SK-N-SH (cell line): ENCODE measurements around the gene PIK3R2. TPM values are rescaled to one million over a fixed set of nuclear protein-coding genes. Genes with fewer than 3 reads are reported as not detected.
"Not testable (repeated sequence)": the region's sequence is repeated elsewhere in the genome, so short reads cannot be mapped to it uniquely, and the experiment has no call there.

ENCODE experiments used
- CTCF ChIA-PET: fragments of 300-600, 350-600 bp; formaldehyde crosslinking; extraction: SDS; loops from one replicate; lab custom pipeline; 2021; lab: Yijun Ruan, JAX
- POLR2A ChIA-PET: fragments of 350-600 bp; sonication (Branson Sonifier 250); formaldehyde crosslinking; extraction: SDS; loops from one replicate; lab custom pipeline; 2020; ENCODE audit warnings: antibody characterized with exemption, inconsistent platforms; lab: Yijun Ruan, JAX
- DNase-seq: peaks from one replicate; pipeline ENCODE4 v3.0.0; 2012
- H2AFZ ChIP-seq: fragments of 200-600 bp; sonication (generic); 2 replicates; pipeline ENCODE4 v1.8.1; 2016; ENCODE audit warnings: antibody characterized with exemption, mild to moderate bottlenecking, low read depth
- H3F3A ChIP-seq: fragments of 200-600 bp; sonication (generic); replicated peaks from 2 replicates; pipeline ENCODE3; 2016; ENCODE audit warnings: antibody characterized with exemption, mild to moderate bottlenecking; ENCODE audit not compliant: insufficient read depth
- H3K27ac ChIP-seq, 2 experiments: fragments of 200-500 bp in 1 of 2; fragments of 200-600 bp in 1 of 2; sonication (Bioruptor generic) in 1 of 2; sonication (generic), shearing (Covaris generic) in 1 of 2; 2 replicates each; pipeline versions ENCODE4 v1.5.1 to v1.6.1; 2014 to 2016; ENCODE audit warnings: low read depth in 2 of 2, inconsistent platforms in 1 of 2, low read length in 1 of 2, mild to moderate bottlenecking in 1 of 2, mixed read lengths in 1 of 2
- H3K27me3 ChIP-seq: fragments of 200-600 bp; sonication (generic), shearing (Covaris generic); 2 replicates; pipeline ENCODE4 v1.6.1; 2016; ENCODE audit warnings: mixed run types; ENCODE audit not compliant: insufficient read depth
- H3K36me3 ChIP-seq, 2 experiments: fragments of 200-500 bp in 1 of 2; fragments of 200-600 bp in 1 of 2; sonication (Bioruptor generic) in 1 of 2; sonication (generic) in 1 of 2; replicated peaks in 1 of 2; 2 replicates each; pipeline versions ENCODE3 to v1.5.1; 2014 to 2016; ENCODE audit warnings: low read length in 1 of 2, mild to moderate bottlenecking in 1 of 2; ENCODE audit not compliant: insufficient read depth in 2 of 2, control insufficient read depth in 1 of 2
- H3K4me1 ChIP-seq, 2 experiments: fragments of 200-500 bp in 1 of 2; fragments of 200-600 bp in 1 of 2; sonication (Bioruptor generic) in 1 of 2; sonication (generic), shearing (Covaris generic) in 1 of 2; 2 replicates each; pipeline versions ENCODE4 v1.5.1 to v1.6.1; 2014 to 2016; ENCODE audit warnings: low read depth in 1 of 2, low read length in 1 of 2, mixed run types in 1 of 2; ENCODE audit not compliant: insufficient read depth in 2 of 2, control insufficient read depth in 1 of 2
- H3K4me2 ChIP-seq: fragments of 200-600 bp; sonication (generic), shearing (Covaris generic); 2 replicates; pipeline ENCODE4 v1.6.1; 2017; ENCODE audit warnings: mixed run types
- H3K4me3 ChIP-seq, 2 experiments: fragments of 200-500 bp in 1 of 2; fragments of 200-600 bp in 1 of 2; sonication (Bioruptor generic) in 1 of 2; sonication (generic), shearing (Covaris generic) in 1 of 2; 2 replicates each; pipeline versions ENCODE4 v1.5.1 to v1.8.1; 2014 to 2016; ENCODE audit warnings: low read depth in 2 of 2, inconsistent platforms in 1 of 2, low read length in 1 of 2, mild to moderate bottlenecking in 1 of 2, mixed read lengths in 1 of 2, moderate library complexity in 1 of 2
- H3K79me2 ChIP-seq: fragments of 200-600 bp; sonication (generic); 2 replicates; pipeline ENCODE4 v1.8.1; 2017; ENCODE audit warnings: mild to moderate bottlenecking; ENCODE audit not compliant: insufficient read depth
- H3K9ac ChIP-seq: fragments of 200-600 bp; sonication (generic); 2 replicates; pipeline ENCODE4 v1.6.1; 2017; ENCODE audit warnings: mixed run types
- H3K9me2 ChIP-seq: fragments of 200-600 bp; sonication (generic); 2 replicates; pipeline ENCODE4 v1.6.1; 2017; ENCODE audit warnings: mixed run types
- H3K9me3 ChIP-seq: fragments of 200-600 bp; sonication (generic); 2 replicates; pipeline ENCODE4 v1.6.1; 2017; ENCODE audit warnings: mixed run types, mild to moderate bottlenecking, moderate library complexity
- H4K20me1 ChIP-seq: fragments of 200-600 bp; sonication (generic); 2 replicates; pipeline ENCODE4 v1.6.1; 2017; ENCODE audit warnings: mild to moderate bottlenecking, mixed run types; ENCODE audit not compliant: insufficient read depth
- CHD2 ChIP-seq: fragments of 150-350 bp; IDR thresholded peaks from 2 replicates; pipeline ENCODE4 v1.6.1; 2018; ENCODE audit warnings: low read length; ENCODE audit not compliant: partially characterized antibody
- EZH2phosphoT487 ChIP-seq: fragments of 200-600 bp; sonication (generic); IDR thresholded peaks from 2 replicates; pipeline ENCODE4 v1.6.1; 2017; ENCODE audit warnings: low read depth, mixed run types, mild to moderate bottlenecking, antibody characterized with exemption, moderate library complexity, borderline replicate concordance
- FOXJ3 ChIP-seq: sonication (generic); formaldehyde crosslinking; IDR thresholded peaks from 2 replicates; pipeline ENCODE4 v1.5.1; 2020; ENCODE audit warnings: mild to moderate bottlenecking, missing genetic modification reagents
- GABPA ChIP-seq: IDR thresholded peaks from 2 replicates; pipeline ENCODE4 v1.4.0; 2012; ENCODE audit warnings: low read depth, mild to moderate bottlenecking
- GATA2 ChIP-seq: sonication (generic); formaldehyde crosslinking; IDR thresholded peaks from 2 replicates; pipeline ENCODE4 v1.5.0; 2020; ENCODE audit warnings: mild to moderate bottlenecking, missing genetic modification reagents
- MEF2A ChIP-seq: IDR thresholded peaks from 2 replicates; pipeline ENCODE4 v1.4.0; 2012; ENCODE audit warnings: low read depth, borderline replicate concordance
- MXI1 ChIP-seq: IDR thresholded peaks from 2 replicates; pipeline ENCODE4 v1.6.1; 2012; ENCODE audit warnings: mild to moderate bottlenecking, low read depth, low read length, improper control_type of control experiment
- NFIC ChIP-seq: IDR thresholded peaks from 2 replicates; pipeline ENCODE4 v1.4.0; 2012; ENCODE audit warnings: borderline replicate concordance
- RCOR1 ChIP-seq: fragments of 150-350 bp; IDR thresholded peaks from 2 replicates; pipeline ENCODE4 v1.6.1; 2017; ENCODE audit warnings: antibody characterized with exemption, low read length
- REST ChIP-seq: IDR thresholded peaks from 2 replicates; pipeline ENCODE4 v1.6.1; 2012; ENCODE audit warnings: mild to moderate bottlenecking, low read depth, low read length, moderate library complexity
- RFX5 ChIP-seq: IDR thresholded peaks from 2 replicates; pipeline ENCODE4 v1.6.1; 2012; ENCODE audit warnings: mild to moderate bottlenecking, improper control_type of control experiment, low read length
- SIN3A ChIP-seq: IDR thresholded peaks from 2 replicates; pipeline ENCODE4 v1.6.1; 2012; ENCODE audit warnings: low read depth, mild to moderate bottlenecking, low read length, moderate library complexity, borderline replicate concordance
- ZBTB33 ChIP-seq: IDR thresholded peaks from 2 replicates; pipeline ENCODE4 v1.4.0; 2012; ENCODE audit warnings: low read depth, borderline replicate concordance
- WGBS: methylation state at CpG from one replicate; pipeline ENCODE4 v1.1.6; 2017; ENCODE audit warnings: low lambda C conversion rate; 5-methylcytosine and 5-hydroxymethylcytosine counted together
- polyA plus RNA-seq, 3 experiments: library from polyadenylated mRNA; depleted of rRNA; stranded (reverse); fragments of >200 nt; gene quantifications; 2 replicates each; pipeline ENCODE4 v1.2.3, GENCODE V29; 2012
- TF ChIP-seq, protein P1 (sequence below): IDR thresholded peaks from 2 replicates; pipeline ENCODE4; 2012
- TF ChIP-seq, protein P2 (sequence below): fragments of 150-350 bp; IDR thresholded peaks from 2 replicates; pipeline ENCODE4 v1.6.1; 2017; ENCODE audit warnings: antibody characterized with exemption, low read length, low read depth, borderline replicate concordance

The PIK3R2 gene
- polyA plus RNA-seq, 1 of the 3 experiments (the other 2 are of a cell fraction) = 36.6 TPM

GRCh38 chr19:18159059-18159616 lies 6.2 kb downstream of the PIK3R2 start:
- 92% methylated on average over 6 of the region's 6 CpGs for WGBS
- H2AFZ ChIP-seq, H3K27ac ChIP-seq, POLR2A ChIA-PET, H3K4me2 ChIP-seq, H3K9me2 ChIP-seq, H3K9ac ChIP-seq, DNase-seq, H4K20me1 ChIP-seq, H3K4me3 ChIP-seq, H3K9me3 ChIP-seq, H3K27me3 ChIP-seq: not testable (repeated sequence)
- peaks cover 19% of the 10 kb centered on the region for H3F3A ChIP-seq
- H3K79me2 ChIP-seq = peaks cover 34% of the 10 kb centered on the region
- peaks cover 17 to 53% of the 10 kb centered on the region in 2 experiments; a peak in 2 of 4 replicates for H3K4me1 ChIP-seq
- CTCF ChIA-PET = interaction anchor here (0.8 to 4.5 kb wide), 5 partner anchors 9 to 260 kb away, joined by 3 to 23 read pairs (median 6); partner anchors contain the start of genes RAB3A and SSBP4
- peaks cover 15 to 39% of the 10 kb centered on the region in 2 experiments for H3K36me3 ChIP-seq

GRCh38 chr19:18159810-18160209 lies 6.8 kb downstream of the PIK3R2 start:
- H3K4me1 ChIP-seq = peaks cover 17 to 48% of the 10 kb centered on the region in 2 experiments; a peak in 2 of 4 replicates
- 100% methylated on average over 6 of the region's 10 CpGs for WGBS

More at GRCh38 chr19:18159810-18160209, 6.8 kb downstream of the PIK3R2 start:
- no peaks in the 10 kb centered on the region for H3K9me2 ChIP-seq
- no peak for DNase-seq
- peaks cover 28% of the 10 kb centered on the region for H3K79me2 ChIP-seq
- H4K20me1 ChIP-seq = no peaks in the 10 kb centered on the region
- H3K27me3 ChIP-seq = no peaks in the 10 kb centered on the region
- CTCF ChIA-PET = interaction anchor here (0.6 to 4.5 kb wide), 20 partner anchors 8 to 259 kb away, joined by 3 to 26 read pairs (median 7); partner anchors contain the start of genes ARRDC2, MPV17L2, PIK3R2 and RAB3A
- peak overlapping the region in 1 of 2 experiments; percentile 71; a peak in 1 of 4 replicates for H3K27ac ChIP-seq
- H3K9ac ChIP-seq = no peak overlapping the region
- H3K4me2 ChIP-seq = no peak overlapping the region
- peaks cover 19 to 41% of the 10 kb centered on the region in 2 experiments for H3K36me3 ChIP-seq
- peaks cover 19% of the 10 kb centered on the region for H3F3A ChIP-seq
- no peaks in the 10 kb centered on the region for H3K9me3 ChIP-seq
- no peak overlapping the region for H3K4me3 ChIP-seq
- no peak overlapping the region for H2AFZ ChIP-seq
- POLR2A ChIA-PET = no interaction called here
- TF ChIP-seq RCOR1 = no peak
- no peak for TF ChIP-seq ZBTB33
- no peak for TF ChIP-seq SIN3A
- TF ChIP-seq EZH2phosphoT487 = no peak
- TF ChIP-seq REST = no peak
- no peak for TF ChIP-seq NFIC
- TF ChIP-seq, protein P1, sequence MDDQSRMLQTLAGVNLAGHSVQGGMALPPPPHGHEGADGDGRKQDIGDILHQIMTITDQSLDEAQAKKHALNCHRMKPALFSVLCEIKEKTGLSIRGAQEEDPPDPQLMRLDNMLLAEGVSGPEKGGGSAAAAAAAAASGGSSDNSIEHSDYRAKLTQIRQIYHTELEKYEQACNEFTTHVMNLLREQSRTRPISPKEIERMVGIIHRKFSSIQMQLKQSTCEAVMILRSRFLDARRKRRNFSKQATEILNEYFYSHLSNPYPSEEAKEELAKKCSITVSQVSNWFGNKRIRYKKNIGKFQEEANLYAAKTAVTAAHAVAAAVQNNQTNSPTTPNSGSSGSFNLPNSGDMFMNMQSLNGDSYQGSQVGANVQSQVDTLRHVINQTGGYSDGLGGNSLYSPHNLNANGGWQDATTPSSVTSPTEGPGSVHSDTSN = no peak
- no peak for TF ChIP-seq MEF2A
- TF ChIP-seq RFX5 = no peak
- no peak for TF ChIP-seq GATA2 (CRISPR knock-in tag)
- no peak for TF ChIP-seq CHD2
- TF ChIP-seq FOXJ3 (CRISPR knock-in tag) = no peak
- TF ChIP-seq, protein P2, sequence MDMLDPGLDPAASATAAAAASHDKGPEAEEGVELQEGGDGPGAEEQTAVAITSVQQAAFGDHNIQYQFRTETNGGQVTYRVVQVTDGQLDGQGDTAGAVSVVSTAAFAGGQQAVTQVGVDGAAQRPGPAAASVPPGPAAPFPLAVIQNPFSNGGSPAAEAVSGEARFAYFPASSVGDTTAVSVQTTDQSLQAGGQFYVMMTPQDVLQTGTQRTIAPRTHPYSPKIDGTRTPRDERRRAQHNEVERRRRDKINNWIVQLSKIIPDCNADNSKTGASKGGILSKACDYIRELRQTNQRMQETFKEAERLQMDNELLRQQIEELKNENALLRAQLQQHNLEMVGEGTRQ = no peak
- no peak for TF ChIP-seq MXI1
- TF ChIP-seq GABPA = no peak
